LNCaP clone FGC (cell line): Measurements from ENCODE around the gene OR5AC2.

ENCODE experiments used
- DNase-seq: peaks from one replicate; pipeline ENCODE4 v3.0.0-alpha.2; 2011; ENCODE audit warnings: low read depth
- H3K4me3 ChIP-seq: 2 replicates; pipeline ENCODE4 v1.5.1; 2011; ENCODE audit warnings: mild to moderate bottlenecking, low read depth, low read length, control low read depth
- CTCF ChIP-seq: IDR thresholded peaks from 2 replicates; pipeline ENCODE4 v1.5.1; 2012; ENCODE audit warnings: mild to moderate bottlenecking; ENCODE audit not compliant: control insufficient read depth, insufficient read depth; ENCODE audit errors: extremely low read depth

The OR5AC2 gene

DNA sequence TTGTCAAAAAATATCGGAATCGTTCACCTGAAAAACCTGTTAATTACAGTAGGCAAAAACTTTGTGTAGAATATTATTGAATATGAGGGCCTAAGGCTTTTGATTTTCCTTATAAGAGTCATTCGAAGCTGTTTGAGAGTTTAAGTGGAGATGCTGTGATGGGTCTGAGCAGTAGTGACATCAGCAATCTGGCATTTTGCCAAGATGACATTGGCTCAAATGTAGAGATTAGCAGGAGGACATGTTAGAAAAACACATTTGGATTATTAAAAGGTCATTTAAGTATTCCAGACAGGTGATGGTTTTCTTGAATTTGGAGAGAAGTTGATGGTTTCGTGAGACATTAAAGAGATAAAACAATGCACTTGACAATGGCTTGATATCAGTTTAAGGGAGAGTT, 12.9 kb downstream of the OR5AC2 start:
- TF ChIP-seq CTCF: no peak
- no peak overlapping the region for H3K4me3 ChIP-seq
- no peak for DNase-seq

- no peak for TF ChIP-seq CTCF
- no peak overlapping the region for H3K4me3 ChIP-seq
- no peak for DNase-seq
These were observed 21.2 kb downstream of the OR5AC2 start for GRCh38 chr3:98108162-98108561.

DNA sequence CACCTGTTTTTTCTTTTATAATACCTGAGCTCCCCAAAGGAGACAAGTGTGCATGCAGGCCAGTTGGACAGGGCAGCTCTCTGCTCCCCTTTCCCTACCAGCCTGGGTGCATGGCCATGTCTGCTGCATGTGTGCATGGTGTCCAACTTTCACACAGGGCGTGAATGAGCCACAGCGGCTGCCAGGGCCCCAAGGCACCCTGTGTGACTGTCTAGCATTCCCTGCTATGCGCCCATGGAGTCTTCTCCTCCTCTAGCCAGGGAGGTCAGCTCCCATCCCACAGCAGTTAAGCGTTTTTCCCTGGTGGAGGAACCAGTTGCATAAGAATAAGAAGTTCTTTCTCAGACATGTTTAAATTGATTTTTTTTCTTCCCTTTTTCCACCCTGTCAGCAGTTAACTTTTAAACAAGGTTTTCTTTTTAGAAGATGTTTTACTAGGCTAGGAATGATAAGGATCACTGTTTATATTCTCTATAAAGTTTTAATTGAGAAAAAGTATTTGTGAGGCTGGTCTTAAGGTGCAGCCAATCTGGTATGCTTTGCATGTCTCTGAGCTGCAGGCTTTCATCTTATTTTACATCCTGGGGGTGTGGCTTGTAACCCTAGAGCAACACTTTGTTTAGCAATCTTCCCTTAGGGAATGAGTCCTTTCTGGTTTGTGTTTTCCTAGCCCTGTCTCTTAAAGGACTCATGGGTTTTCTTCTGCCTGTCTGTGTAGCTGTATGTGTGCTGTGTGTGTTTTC, 23.0 kb downstream of the OR5AC2 start:
- peak; percentile 70 for DNase-seq
- no peak overlapping the region for H3K4me3 ChIP-seq
- TF ChIP-seq CTCF: no peak

DNA sequence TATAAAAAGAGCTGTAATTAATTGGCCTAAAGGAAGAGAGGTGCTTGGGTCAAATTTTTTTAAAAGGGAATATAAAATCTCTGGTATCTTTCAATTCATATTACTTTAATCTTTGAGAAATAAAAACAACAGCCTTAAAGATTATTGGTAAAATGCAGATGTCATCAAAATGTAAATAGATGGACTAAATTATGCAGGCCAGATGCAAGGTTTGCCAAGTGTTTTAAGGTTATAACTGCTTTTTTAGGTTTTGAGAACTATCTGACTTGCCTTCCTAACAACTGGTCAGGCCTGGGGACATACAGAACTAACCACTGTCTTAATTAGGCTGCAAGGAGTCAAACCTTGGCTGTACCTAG, 23.6 kb downstream of the OR5AC2 start:
- H3K4me3 ChIP-seq: no peak overlapping the region
- TF ChIP-seq CTCF: no peak
- no peak for DNase-seq

GRCh38 chr3:98114264-98114663, 27.3 kb downstream of the OR5AC2 start:
- TF ChIP-seq CTCF: no peak
- H3K4me3 ChIP-seq: no peak overlapping the region
- no peak for DNase-seq

- no peak for TF ChIP-seq CTCF
- H3K4me3 ChIP-seq: no peak overlapping the region
- DNase-seq: no peak
These were observed 28.7 kb downstream of the OR5AC2 start for GRCh38 chr3:98115717-98116116.

DNA sequence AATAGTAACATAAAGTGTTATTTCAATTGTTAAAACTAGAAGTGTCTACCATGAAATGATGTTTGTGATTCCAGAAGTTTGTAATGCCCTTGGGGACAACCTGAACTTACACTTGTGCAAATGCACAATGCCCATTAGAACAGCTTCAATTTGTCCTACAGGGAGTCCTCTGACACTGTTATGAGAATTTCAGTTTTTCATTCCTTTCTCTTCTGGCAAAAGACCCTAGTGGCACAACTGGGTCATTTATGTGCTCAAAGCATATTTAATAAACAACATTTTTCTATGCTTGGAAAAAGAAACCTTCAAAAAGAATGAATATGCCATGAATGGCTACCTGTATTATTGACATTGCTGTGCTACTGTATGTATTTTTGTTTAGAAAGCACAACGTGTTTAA, 43.4 kb downstream of the OR5AC2 start, which contains the start of gene OR5H1:
OR5H1 (plus strand) TSS at position 301 of the 400 bp plus-strand sequence. CDS start 1,977 bp downstream, outside the sequence.
- DNase-seq: no peak
- TF ChIP-seq CTCF: no peak
- no peak within 1 kb of the TSS for H3K4me3 ChIP-seq
